Tibial artery (tissue), 4 donors: ENCODE data around the gene PADI1.

Experiments
- DNase-seq, 2 donors: peaks; one replicate each; pipeline ENCODE4 v3.0.0-alpha.2; 2019
- H3K27ac ChIP-seq, 2 donors: fragments of 200-600 bp; sonication (generic) in 1 of 2; 1 replicate in 1 of 2; 2 replicates in 1 of 2; pipeline ENCODE4 v1.5.1; 2018 to 2019; ENCODE audit warnings: mild to moderate bottlenecking in 1 of 2
- H3K27me3 ChIP-seq, 2 donors: fragments of 200-600 bp; sonication (generic) in 1 of 2; one replicate each; pipeline versions ENCODE4 v1.5.1 to v1.6.0; 2016 to 2019
- H3K36me3 ChIP-seq, 3 donors: fragments of 200-600 bp; sonication (generic) in 2 of 3; one replicate each; pipeline ENCODE4 v1.5.1; 2016 to 2019; ENCODE audit warnings: mild to moderate bottlenecking in 2 of 3
- H3K4me1 ChIP-seq, 4 donors: fragments of 200-600 bp; sonication (generic) in 2 of 4; 1 replicate in 3 of 4; 2 replicates in 1 of 4; pipeline ENCODE4 v1.5.1; 2016 to 2019
- H3K4me3 ChIP-seq, 2 donors: fragments of 200-600 bp; sonication (generic) in 1 of 2; 1 replicate in 1 of 2; 2 replicates in 1 of 2; pipeline ENCODE4 v1.5.1; 2018 to 2019; ENCODE audit warnings: mild to moderate bottlenecking in 2 of 2
- H3K9me3 ChIP-seq, 3 donors: fragments of 200-600 bp; sonication (generic) in 1 of 3; one replicate each; pipeline ENCODE4 v1.5.1; 2016 to 2019
- intact Hi-C: fragments of 100-400 bp; cut with DNase I; formaldehyde crosslinking; loops from one replicate; pipeline ENCODE4 v1.15.0; 2023; ENCODE audit warnings: low total_unique reads
- TF ChIP-seq, protein P1 (sequence below), 2 experiments: fragments of 200-600 bp in 1 of 2; fragments of 450-650 bp in 1 of 2; IDR thresholded peaks; one replicate each; pipeline ENCODE4 v1.5.1; 2017 to 2019; ENCODE audit warnings: antibody characterized with exemption in 2 of 2, mild to moderate bottlenecking in 1 of 2, moderate library complexity in 1 of 2

Gene PADI1

DNA sequence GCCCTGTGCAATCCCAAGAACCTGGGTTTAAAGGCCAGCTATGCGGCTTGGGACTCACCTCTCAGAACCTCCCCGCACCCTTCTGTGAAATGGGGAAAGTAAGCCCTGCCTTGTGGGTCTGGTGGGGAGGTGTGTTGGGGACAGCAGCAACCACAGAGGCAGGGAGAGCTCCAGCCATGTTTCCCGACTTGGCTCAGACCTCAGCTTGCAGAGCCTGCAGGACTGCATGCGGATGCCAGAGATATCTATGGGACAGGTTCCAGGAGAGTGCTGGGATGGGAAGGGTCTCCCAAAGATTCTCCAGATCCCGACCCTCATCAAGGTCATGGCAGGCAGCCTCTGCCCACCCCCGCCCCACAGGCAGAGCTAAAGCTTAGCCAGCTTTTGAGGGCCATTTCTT, 20.2 kb downstream of the PADI1 start:
- DNase-seq, result no peak
- H3K4me3 ChIP-seq, result no peak overlapping the region
- TF ChIP-seq, protein P1, sequence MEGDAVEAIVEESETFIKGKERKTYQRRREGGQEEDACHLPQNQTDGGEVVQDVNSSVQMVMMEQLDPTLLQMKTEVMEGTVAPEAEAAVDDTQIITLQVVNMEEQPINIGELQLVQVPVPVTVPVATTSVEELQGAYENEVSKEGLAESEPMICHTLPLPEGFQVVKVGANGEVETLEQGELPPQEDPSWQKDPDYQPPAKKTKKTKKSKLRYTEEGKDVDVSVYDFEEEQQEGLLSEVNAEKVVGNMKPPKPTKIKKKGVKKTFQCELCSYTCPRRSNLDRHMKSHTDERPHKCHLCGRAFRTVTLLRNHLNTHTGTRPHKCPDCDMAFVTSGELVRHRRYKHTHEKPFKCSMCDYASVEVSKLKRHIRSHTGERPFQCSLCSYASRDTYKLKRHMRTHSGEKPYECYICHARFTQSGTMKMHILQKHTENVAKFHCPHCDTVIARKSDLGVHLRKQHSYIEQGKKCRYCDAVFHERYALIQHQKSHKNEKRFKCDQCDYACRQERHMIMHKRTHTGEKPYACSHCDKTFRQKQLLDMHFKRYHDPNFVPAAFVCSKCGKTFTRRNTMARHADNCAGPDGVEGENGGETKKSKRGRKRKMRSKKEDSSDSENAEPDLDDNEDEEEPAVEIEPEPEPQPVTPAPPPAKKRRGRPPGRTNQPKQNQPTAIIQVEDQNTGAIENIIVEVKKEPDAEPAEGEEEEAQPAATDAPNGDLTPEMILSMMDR (IDR thresholded peaks at IDR 0.05), result no peak
- intact Hi-C loops, result no loop called here
- no peak overlapping the region for H3K27ac ChIP-seq
- no peaks in the 10 kb centered on the region for H3K4me1 ChIP-seq
- H3K36me3 ChIP-seq, result no peaks in the 10 kb centered on the region
- no peaks in the 10 kb centered on the region for H3K9me3 ChIP-seq
- peaks cover 0 to 34% of the 10 kb centered on the region in 2 donors for H3K27me3 ChIP-seq

DNA sequence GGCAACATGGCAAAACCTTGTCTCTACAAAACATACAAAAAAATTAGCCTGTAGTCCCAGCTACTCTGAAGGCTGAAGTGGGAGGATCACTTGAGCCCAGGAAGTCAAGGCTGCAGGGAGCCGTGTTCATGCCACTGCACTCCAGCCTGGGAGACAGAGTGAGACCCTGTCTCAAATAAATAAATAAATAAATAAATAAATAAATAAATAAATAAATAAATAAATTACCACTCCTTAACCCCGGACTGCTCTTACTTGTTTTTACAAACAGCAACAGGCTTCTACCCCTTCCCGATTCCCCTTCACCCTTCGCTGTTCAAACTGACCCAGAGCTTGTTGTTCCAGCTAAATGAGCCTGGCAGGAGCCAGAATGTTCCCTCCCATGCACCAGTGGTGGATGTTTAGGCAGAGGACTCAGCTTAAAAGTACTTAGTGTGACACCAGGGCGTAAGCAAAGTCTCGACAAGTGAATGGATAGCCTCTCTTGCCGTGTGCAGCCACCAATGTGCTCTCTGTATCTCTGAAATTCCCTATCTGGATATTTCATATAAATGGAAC, 22.5 kb downstream of the PADI1 start:
- Histone ChIP-seq H3K27ac (no peak overlapping the region), H3K4me1 (no peaks in the 10 kb centered on the region), H3K27me3 (peaks cover 0 to 25% of the 10 kb centered on the region in 2 donors), H3K36me3 (no peaks in the 10 kb centered on the region), H3K9me3 (no peaks in the 10 kb centered on the region), H3K4me3 (no peak overlapping the region)
- intact Hi-C loops, result no loop called here
- TF ChIP-seq, protein P1 (IDR thresholded peaks at IDR 0.05), result no peak
- no peak for DNase-seq

DNA sequence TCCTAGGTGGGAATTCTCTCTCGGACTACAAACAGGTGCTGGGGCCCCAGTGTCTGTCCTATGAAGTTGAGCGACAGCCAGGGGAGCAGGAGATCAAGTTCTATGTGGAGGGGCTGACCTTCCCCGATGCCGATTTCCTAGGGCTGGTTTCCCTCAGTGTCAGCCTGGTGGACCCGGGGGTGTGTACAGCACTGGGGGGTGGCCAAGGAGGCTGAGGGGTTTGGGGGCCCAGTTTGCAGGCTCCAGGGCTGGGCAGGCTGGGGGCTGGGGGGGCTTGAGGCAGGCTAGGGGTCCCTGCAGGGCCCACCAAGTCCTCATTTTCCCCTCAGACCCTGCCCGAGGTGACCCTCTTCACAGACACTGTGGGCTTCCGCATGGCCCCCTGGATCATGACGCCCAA, 23.7 kb downstream of the PADI1 start:
- peaks cover 0 to 14% of the 10 kb centered on the region in 2 donors for H3K27me3 ChIP-seq
- peaks cover 0 to 1% (median 0%) of the 10 kb centered on the region in 4 donors for H3K4me1 ChIP-seq
- no peaks in the 10 kb centered on the region for H3K36me3 ChIP-seq
- H3K9me3 ChIP-seq, result no peaks in the 10 kb centered on the region
- no peak overlapping the region for H3K4me3 ChIP-seq
- DNase-seq, result no peak
- TF ChIP-seq, protein P1 (IDR thresholded peaks at IDR 0.05), result no peak
- H3K27ac ChIP-seq, result no peak overlapping the region
- intact Hi-C loops, result no loop called here

DNA sequence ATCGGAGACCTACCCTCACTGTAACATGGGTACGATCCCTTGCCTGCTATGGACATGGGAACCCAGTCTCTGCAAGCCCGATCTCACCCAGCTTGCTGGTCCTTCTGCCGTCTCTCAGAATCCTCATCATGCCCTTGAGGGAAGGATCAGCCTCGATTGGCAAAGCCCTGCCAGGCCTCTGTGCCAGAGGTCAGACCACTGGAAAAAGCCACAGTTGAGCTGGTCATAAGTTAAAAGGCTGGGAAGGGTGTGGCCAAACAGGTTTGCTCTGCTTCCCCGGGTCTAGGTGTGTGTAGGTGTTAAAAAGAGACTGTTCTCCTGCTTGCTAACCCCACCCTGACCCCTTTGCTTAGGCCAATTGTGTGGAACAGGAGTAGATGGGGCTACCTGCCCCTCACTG, 24.5 kb downstream of the PADI1 start:
- Histone ChIP-seq H3K27ac (no peak overlapping the region), H3K4me3 (no peak overlapping the region), H3K4me1 (peaks cover 0 to 6% (median 0%) of the 10 kb centered on the region in 4 donors), H3K36me3 (no peaks in the 10 kb centered on the region), H3K27me3 (peaks cover 0 to 12% of the 10 kb centered on the region in 2 donors), H3K9me3 (no peaks in the 10 kb centered on the region)
- intact Hi-C loops, result no loop called here
- TF ChIP-seq, protein P1 (IDR thresholded peaks at IDR 0.05), result no peak
- no peak for DNase-seq

DNA sequence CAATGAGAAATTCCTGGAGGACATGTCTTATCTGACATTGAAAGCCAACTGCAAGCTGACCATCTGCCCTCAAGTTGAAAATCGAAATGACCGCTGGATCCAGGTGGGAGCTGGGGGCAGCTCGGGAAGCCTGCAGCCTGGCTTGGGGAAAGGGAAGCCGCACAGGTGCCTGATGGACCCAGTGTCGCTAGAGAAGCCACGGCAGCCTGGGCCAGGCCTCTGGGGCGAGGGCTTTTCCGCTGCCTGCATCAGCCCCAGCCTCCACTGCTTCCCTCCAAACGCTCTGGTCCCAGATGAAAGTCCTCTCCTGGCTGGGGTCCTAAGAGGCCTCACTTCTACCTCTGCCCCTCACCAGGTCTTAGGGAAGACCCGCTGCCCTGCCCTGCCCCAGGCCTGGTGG, 25.2 kb downstream of the PADI1 start:
- intact Hi-C loops, result no loop called here
- Histone ChIP-seq H3K4me3 (no peak overlapping the region), H3K4me1 (peaks cover 0 to 6% (median 0%) of the 10 kb centered on the region in 4 donors), H3K36me3 (no peaks in the 10 kb centered on the region), H3K9me3 (no peaks in the 10 kb centered on the region), H3K27me3 (peaks cover 0 to 10% of the 10 kb centered on the region in 2 donors), H3K27ac (no peak overlapping the region)
- TF ChIP-seq, protein P1 (IDR thresholded peaks at IDR 0.05), result no peak
- no peak for DNase-seq
